NT2/D1 (cell line): ENCODE data around the gene TBX5.

ENCODE experiments used
- YY1 ChIP-seq: IDR thresholded peaks from 2 replicates; pipeline ENCODE4 v1.6.1; 2011; ENCODE audit not compliant: insufficient read length, insufficient read depth
- ZNF274 ChIP-seq: IDR thresholded peaks from 2 replicates; pipeline ENCODE4 v1.6.1; 2011; ENCODE audit warnings: mild to moderate bottlenecking, low read depth, low read length

DNA sequence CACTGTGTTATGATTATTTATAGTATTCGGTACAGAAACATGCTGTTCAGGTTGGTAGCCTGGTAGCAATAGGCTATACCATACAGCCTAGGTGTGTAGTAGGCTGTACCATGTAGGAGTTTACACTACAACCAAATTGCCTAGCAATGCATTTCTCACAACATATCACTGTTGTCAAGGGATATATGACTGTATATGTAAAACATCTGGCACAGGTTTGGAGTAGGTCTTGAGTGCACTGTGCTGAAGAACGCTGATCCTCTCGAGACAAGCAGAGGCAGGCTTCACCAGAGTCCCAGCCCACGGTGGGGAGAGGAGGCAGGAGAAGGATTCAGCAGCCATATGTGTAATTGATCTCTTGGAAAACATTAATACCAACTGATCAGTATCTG is 15.0 kb upstream of the TBX5 start:
- TF ChIP-seq ZNF274 (no peak), YY1 (no peak)
